ENCODE data around the gene WNT4.

The WNT4 gene

DNA sequence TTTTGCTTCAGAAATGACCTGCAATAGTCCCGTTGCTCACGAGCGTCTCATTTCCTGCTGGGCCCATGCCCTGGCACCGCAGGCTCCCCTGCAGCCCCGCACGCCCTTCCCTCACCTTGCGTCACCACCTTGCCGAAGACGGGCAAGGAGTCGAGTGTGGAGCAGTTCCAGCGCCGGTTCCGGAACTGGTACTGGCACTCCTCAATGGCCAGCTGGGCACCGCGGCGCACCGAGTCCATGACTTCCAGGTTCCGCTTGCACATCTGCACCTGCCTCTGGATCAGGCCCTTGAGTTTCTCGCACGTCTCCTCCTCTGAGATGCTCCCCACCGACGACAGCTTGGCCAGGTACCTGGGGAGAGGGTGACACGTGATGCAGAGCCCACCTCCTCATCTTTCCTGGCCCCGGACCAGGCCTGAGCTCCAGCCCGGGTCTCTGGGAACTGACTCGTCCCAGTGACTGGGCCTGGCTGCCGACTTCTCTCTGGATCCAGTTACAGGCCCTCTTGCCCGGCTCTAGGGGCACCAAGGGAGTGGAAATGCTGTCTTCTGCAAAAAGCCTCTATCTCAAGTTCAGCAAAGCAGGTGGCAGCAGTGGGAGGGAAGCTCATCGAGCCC, 13.3 kb downstream of the WNT4 start:
- Histone ChIP-seq H3K27ac (no peak overlapping the region), H3K4me1 (no peaks in the 10 kb centered on the region), H3K36me3 (ENCODE audit: control insufficient read depth, insufficient read depth, low read length) (no peaks in the 10 kb centered on the region), H3K79me2 (no peaks in the 10 kb centered on the region), H3K9ac (no peak overlapping the region), H2AFZ (no peak overlapping the region), H3K4me3 (ENCODE audit: low read depth, low read length) (no peak overlapping the region), H3K9me3 (ENCODE audit: control insufficient read depth, low read length) (no peaks in the 10 kb centered on the region), H3K4me2 (ENCODE audit: low read length) (no peak overlapping the region), H3K27me3 (ENCODE audit: control insufficient read depth, insufficient read depth, low read length) (no peaks in the 10 kb centered on the region)
- TF ChIP-seq, protein P1, sequence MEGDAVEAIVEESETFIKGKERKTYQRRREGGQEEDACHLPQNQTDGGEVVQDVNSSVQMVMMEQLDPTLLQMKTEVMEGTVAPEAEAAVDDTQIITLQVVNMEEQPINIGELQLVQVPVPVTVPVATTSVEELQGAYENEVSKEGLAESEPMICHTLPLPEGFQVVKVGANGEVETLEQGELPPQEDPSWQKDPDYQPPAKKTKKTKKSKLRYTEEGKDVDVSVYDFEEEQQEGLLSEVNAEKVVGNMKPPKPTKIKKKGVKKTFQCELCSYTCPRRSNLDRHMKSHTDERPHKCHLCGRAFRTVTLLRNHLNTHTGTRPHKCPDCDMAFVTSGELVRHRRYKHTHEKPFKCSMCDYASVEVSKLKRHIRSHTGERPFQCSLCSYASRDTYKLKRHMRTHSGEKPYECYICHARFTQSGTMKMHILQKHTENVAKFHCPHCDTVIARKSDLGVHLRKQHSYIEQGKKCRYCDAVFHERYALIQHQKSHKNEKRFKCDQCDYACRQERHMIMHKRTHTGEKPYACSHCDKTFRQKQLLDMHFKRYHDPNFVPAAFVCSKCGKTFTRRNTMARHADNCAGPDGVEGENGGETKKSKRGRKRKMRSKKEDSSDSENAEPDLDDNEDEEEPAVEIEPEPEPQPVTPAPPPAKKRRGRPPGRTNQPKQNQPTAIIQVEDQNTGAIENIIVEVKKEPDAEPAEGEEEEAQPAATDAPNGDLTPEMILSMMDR (IDR thresholded peaks at IDR 0.05), result no peak

DNA sequence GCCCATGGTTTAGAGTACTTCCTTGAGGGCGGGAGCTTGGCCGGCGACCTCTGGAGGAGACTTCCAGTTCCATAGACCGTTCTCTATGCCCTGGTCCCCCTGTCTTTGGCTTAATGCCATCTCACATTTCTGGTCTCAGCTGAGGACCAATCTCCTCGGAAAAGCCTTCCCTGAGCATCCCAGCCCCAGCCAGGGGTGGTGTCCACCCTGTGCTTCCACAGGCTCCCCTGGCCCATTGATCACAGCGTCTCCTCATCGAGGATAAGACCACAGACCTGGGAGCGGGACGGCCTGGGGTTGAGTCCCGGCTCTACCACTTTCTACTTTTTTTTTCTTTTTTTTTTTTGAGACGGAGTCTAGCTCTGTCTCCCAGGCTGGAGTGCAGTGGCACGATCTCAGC, 14.5 kb downstream of the WNT4 start:
- no peak overlapping the region for H3K4me3 ChIP-seq (ENCODE audit: low read depth, low read length)
- TF ChIP-seq, protein P1 (IDR thresholded peaks at IDR 0.05), result no peak
- no peaks in the 10 kb centered on the region for H3K9me3 ChIP-seq (ENCODE audit: control insufficient read depth, low read length)
- no peaks in the 10 kb centered on the region for H3K4me1 ChIP-seq
- no peaks in the 10 kb centered on the region for H3K36me3 ChIP-seq (ENCODE audit: control insufficient read depth, insufficient read depth, low read length)
- H3K27me3 ChIP-seq (ENCODE audit: control insufficient read depth, insufficient read depth, low read length), result no peaks in the 10 kb centered on the region
- H2AFZ ChIP-seq, result no peak overlapping the region
- H3K9ac ChIP-seq, result no peak overlapping the region
- no peak overlapping the region for H3K27ac ChIP-seq
- H3K4me2 ChIP-seq (ENCODE audit: low read length), result no peak overlapping the region
- no peaks in the 10 kb centered on the region for H3K79me2 ChIP-seq

DNA sequence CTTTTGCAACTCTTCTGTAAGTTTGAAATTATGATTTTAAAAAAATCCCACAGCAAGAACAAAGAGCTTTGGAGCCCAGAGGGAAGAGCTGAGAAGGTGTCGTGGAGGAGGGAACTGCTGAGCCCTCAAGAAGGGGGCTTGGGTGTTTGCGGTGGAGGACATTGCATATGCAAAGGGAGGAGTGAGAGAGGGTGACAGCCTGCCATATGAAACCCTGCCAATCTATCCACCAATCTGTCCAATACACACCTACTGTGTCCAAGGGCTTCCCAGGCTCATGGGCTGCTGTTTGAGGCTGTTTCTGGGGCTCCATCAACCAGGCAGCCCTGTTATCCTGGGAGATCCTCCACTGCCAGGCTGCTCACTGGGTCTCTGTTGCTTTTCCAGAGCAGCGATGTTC, 15.2 kb downstream of the WNT4 start:
- H2AFZ ChIP-seq, result no peak overlapping the region

DNA sequence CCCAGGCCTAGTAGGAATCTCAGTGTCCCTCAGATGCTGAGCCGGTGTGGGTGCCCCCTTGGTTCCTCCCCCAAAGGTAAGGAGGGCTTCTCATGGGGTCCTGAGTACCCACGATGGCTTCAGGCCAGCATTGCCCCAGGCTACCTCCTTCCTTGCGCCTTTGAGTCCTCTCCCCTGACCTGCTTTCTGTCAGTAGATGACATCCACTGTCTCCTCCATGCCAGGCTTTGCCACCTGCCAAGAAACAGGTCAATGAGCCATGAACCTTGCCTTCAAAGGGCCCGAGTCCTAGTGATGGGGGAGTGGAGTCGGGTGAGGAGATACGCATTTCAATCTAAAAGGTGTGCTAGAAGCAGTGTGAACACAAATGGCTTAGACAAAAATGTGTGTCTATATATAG, 15.6 kb downstream of the WNT4 start:
- TF ChIP-seq, protein P1 (IDR thresholded peaks at IDR 0.05), result no peak
- Histone ChIP-seq H3K79me2 (no peaks in the 10 kb centered on the region), H3K4me3 (ENCODE audit: low read depth, low read length) (no peak overlapping the region), H3K36me3 (ENCODE audit: control insufficient read depth, insufficient read depth, low read length) (no peaks in the 10 kb centered on the region), H3K9me3 (ENCODE audit: control insufficient read depth, low read length) (no peaks in the 10 kb centered on the region), H3K27ac (no peak overlapping the region), H3K27me3 (ENCODE audit: control insufficient read depth, insufficient read depth, low read length) (no peaks in the 10 kb centered on the region), H2AFZ (no peak overlapping the region), H3K4me2 (ENCODE audit: low read length) (no peak overlapping the region), H3K4me1 (no peaks in the 10 kb centered on the region), H3K9ac (no peak overlapping the region)

More for the DNA sequence above, 15.2 kb downstream of the WNT4 start:
- TF ChIP-seq, protein P1 (IDR thresholded peaks at IDR 0.05), result no peak
- H3K4me3 ChIP-seq (ENCODE audit: low read depth, low read length), result no peak overlapping the region
- H3K27me3 ChIP-seq (ENCODE audit: control insufficient read depth, insufficient read depth, low read length), result no peaks in the 10 kb centered on the region
- no peaks in the 10 kb centered on the region for H3K79me2 ChIP-seq
- H3K4me2 ChIP-seq (ENCODE audit: low read length), result no peak overlapping the region
- no peak overlapping the region for H3K9ac ChIP-seq
- no peak overlapping the region for H3K27ac ChIP-seq
- no peaks in the 10 kb centered on the region for H3K36me3 ChIP-seq (ENCODE audit: control insufficient read depth, insufficient read depth, low read length)
- H3K4me1 ChIP-seq, result no peaks in the 10 kb centered on the region
- no peaks in the 10 kb centered on the region for H3K9me3 ChIP-seq (ENCODE audit: control insufficient read depth, low read length)

DNA sequence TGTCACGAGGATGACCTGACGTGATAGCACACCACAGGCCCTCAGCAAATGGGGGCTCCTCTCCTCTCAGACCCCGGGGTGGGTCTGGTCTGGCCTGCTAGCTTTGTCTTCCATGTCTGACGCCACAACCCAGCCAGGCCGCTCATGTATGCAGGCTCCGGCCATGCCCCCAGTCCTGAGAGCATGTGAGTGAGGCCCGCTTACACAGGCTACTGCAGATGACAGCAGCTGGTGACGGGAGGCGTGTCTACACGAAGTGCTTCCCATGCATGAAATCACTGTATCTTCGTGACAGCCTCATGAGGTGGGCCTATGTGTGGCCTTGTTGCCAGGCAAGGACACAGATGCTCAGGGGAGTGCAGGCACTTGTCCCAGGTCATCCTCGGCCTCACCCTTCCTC, 16.4 kb downstream of the WNT4 start:
- Histone ChIP-seq H3K4me1 (no peaks in the 10 kb centered on the region), H3K9ac (no peak overlapping the region)

More for the DNA sequence above, 16.4 kb downstream of the WNT4 start:
- no peaks in the 10 kb centered on the region for H3K36me3 ChIP-seq (ENCODE audit: control insufficient read depth, insufficient read depth, low read length)
- H2AFZ ChIP-seq, result no peak overlapping the region
- no peaks in the 10 kb centered on the region for H3K79me2 ChIP-seq
- no peaks in the 10 kb centered on the region for H3K27me3 ChIP-seq (ENCODE audit: control insufficient read depth, insufficient read depth, low read length)
- TF ChIP-seq, protein P1 (IDR thresholded peaks at IDR 0.05), result no peak
- no peak overlapping the region for H3K4me2 ChIP-seq (ENCODE audit: low read length)
- no peak overlapping the region for H3K4me3 ChIP-seq (ENCODE audit: low read depth, low read length)
- no peak overlapping the region for H3K27ac ChIP-seq
- no peaks in the 10 kb centered on the region for H3K9me3 ChIP-seq (ENCODE audit: control insufficient read depth, low read length)

Measured in parathyroid adenoma (tissue), 2 donors.